ENCODE measurements around the gene EDEM1. TPM values are rescaled to one million over a fixed set of nuclear protein-coding genes. Genes with fewer than 3 reads are reported as not detected.

The EDEM1 gene
- total and polyA plus RNA-seq, 2 donors (not counting 1 experiment from before 2014, with no cell fraction given), result 58.3 to 167 TPM

DNA sequence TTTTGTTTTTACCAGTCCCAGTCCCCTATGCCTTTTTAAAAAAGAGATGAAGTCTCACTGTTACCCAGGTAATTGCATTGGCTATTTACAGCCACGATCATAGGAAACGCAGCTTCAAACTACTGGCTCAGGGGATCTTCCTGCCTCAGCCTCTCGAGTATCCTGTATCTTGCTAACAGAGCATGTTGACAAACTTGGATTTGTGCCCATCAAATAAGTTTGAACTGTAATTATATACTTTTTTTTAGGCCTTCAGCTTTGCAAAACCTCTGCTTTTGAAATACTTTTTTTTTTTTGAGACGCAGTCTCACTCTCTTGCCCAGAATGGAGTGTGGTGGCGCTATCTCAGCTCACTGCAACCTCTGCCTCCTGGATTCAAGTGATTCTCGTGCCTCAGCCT is 3.0 kb upstream of the EDEM1 start:
- intact Hi-C loops (cut with micrococcal nuclease), result no loop called here
- WGBS (ENCODE audit: insufficient coverage), result 47% methylated on average over 5 of the region's 6 CpGs
- Histone ChIP-seq H3K27ac (ENCODE audit: low read length in 2 of 2) (peak overlapping the region; percentile 32 to 80), H3K4me3 (ENCODE audit: control extremely low read depth in 1 of 5, extremely low read depth in 1 of 5, insufficient read depth in 1 of 5, low read depth in 2 of 5, low read length in 4 of 5) (no peak overlapping the region), H3K4me1 (ENCODE audit: control insufficient read depth in 2 of 2, insufficient read depth in 2 of 2, low read length in 2 of 2) (peaks cover 72 to 75% of the 10 kb centered on the region in 2 donors), H3K9ac (ENCODE audit: low read length) (no peak overlapping the region), H2AFZ (ENCODE audit: insufficient read depth, low read depth, low read length, poor library complexity, severe bottlenecking) (no peak overlapping the region), H3K36me3 (replicated peaks in 1 of 2; ENCODE audit: control extremely low read depth in 1 of 2, control insufficient read depth in 1 of 2, extremely low read depth in 1 of 2, insufficient read depth in 2 of 2, low read length in 1 of 2) (no peaks in the 10 kb centered on the region), H3K4me2 (replicated peaks; ENCODE audit: low read depth, low read length, poor library complexity, severe bottlenecking) (peak overlapping the region; percentile 7), H3K79me2 (ENCODE audit: control insufficient read depth, insufficient read depth, low read length) (peaks cover 49% of the 10 kb centered on the region), H4K20me1 (ENCODE audit: control insufficient read depth, insufficient read depth, low read length, poor library complexity, severe bottlenecking) (peaks cover 4% of the 10 kb centered on the region), H3K9me3 (ENCODE audit: control extremely low read depth in 1 of 3, control insufficient read depth in 2 of 3, insufficient read depth in 1 of 3, low read length in 2 of 3) (peaks cover 0 to 4% (median 0%) of the 10 kb centered on the region in 3 donors), H3K27me3 (replicated peaks in 1 of 4; ENCODE audit: control extremely low read depth in 1 of 4, control insufficient read depth in 3 of 4, insufficient read depth in 4 of 4, low read length in 3 of 4) (no peaks in the 10 kb centered on the region)
- CTCF ChIA-PET, result interaction anchor here (0.7 to 1.3 kb wide), 2 partner anchors 12 to 60 kb away, joined by 3 to 4 read pairs; no protein-coding TSS in a partner anchor
- H3K27ac Mint-ChIP-seq, result peak overlapping the region; percentile 73
- peaks cover 75% of the 10 kb centered on the region for H3K4me1 Mint-ChIP-seq
- POLR2A ChIA-PET, result interaction anchor here (0.7 to 1.8 kb wide), 3 partner anchors 10 to 49 kb away, joined by 3 to 6 read pairs (median 3); no protein-coding TSS in a partner anchor
- ATAC-seq (ENCODE audit: low read depth) (no peak), DNase-seq (no peak)
- H3K27me3 Mint-ChIP-seq, result no peaks in the 10 kb centered on the region
- no peak for TF ChIP-seq EZH2 (IDR thresholded peaks at IDR 0.05; ENCODE audit: borderline replicate concordance, insufficient read depth, low read depth, low read length, poor library complexity, severe bottlenecking)
- TF ChIP-seq, protein P1, sequence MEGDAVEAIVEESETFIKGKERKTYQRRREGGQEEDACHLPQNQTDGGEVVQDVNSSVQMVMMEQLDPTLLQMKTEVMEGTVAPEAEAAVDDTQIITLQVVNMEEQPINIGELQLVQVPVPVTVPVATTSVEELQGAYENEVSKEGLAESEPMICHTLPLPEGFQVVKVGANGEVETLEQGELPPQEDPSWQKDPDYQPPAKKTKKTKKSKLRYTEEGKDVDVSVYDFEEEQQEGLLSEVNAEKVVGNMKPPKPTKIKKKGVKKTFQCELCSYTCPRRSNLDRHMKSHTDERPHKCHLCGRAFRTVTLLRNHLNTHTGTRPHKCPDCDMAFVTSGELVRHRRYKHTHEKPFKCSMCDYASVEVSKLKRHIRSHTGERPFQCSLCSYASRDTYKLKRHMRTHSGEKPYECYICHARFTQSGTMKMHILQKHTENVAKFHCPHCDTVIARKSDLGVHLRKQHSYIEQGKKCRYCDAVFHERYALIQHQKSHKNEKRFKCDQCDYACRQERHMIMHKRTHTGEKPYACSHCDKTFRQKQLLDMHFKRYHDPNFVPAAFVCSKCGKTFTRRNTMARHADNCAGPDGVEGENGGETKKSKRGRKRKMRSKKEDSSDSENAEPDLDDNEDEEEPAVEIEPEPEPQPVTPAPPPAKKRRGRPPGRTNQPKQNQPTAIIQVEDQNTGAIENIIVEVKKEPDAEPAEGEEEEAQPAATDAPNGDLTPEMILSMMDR (IDR thresholded peaks at IDR 0.05), result no peak
- H3K4me3 Mint-ChIP-seq, result no peak overlapping the region
- H3K9me3 Mint-ChIP-seq (ENCODE audit: insufficient read depth), result no peaks in the 10 kb centered on the region

DNA sequence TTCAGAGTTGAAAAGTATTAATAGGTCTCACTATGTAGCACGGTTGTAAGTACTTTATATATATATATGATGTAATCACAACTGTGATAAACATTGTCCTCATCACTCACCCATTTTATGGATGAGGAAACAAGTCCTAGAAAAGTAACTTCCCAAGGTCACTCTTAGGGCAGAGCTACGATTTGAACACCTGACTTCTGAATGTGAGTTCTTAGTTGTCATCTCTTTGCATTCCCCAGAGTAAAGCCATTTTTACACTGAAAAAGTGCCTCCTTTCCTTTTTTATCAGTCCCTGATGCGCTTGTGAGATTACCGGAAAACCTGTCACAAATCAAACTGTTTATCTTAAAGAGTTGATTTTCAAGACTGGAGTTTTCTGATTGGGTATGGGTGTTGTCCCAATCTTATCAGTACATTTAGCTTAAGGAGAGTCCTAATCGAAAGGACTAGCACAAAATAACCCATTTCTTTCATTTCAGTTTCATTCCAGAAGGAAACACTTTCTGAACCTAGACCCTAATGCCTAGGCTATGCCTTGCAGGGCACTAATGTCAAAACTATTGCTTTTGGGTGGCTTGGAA is 2.3 kb upstream of the EDEM1 start:
- POLR2A ChIA-PET, result interaction anchor here (0.7 to 4.9 kb wide), 4 partner anchors 9 to 48 kb away, joined by 3 to 58 read pairs (median 4); no protein-coding TSS in a partner anchor
- no peak for TF ChIP-seq EZH2 (IDR thresholded peaks at IDR 0.05; ENCODE audit: borderline replicate concordance, insufficient read depth, low read depth, low read length, poor library complexity, severe bottlenecking)
- TF ChIP-seq, protein P1 (IDR thresholded peaks at IDR 0.05), result no peak
- Histone ChIP-seq H3K79me2 (ENCODE audit: control insufficient read depth, insufficient read depth, low read length) (peaks cover 55% of the 10 kb centered on the region), H3K27ac (ENCODE audit: low read length in 2 of 2) (peak overlapping the region; percentile 32 to 80), H3K4me2 (replicated peaks; ENCODE audit: low read depth, low read length, poor library complexity, severe bottlenecking) (peak overlapping the region; percentile 93), H3K4me3 (ENCODE audit: control extremely low read depth in 1 of 5, extremely low read depth in 1 of 5, insufficient read depth in 1 of 5, low read depth in 2 of 5, low read length in 4 of 5) (no peak overlapping the region), H3K9ac (ENCODE audit: low read length) (peak overlapping the region; percentile 14), H3K27me3 (replicated peaks in 1 of 4; ENCODE audit: control extremely low read depth in 1 of 4, control insufficient read depth in 3 of 4, insufficient read depth in 4 of 4, low read length in 3 of 4) (no peaks in the 10 kb centered on the region), H2AFZ (ENCODE audit: insufficient read depth, low read depth, low read length, poor library complexity, severe bottlenecking) (no peak overlapping the region), H3K36me3 (replicated peaks in 1 of 2; ENCODE audit: control extremely low read depth in 1 of 2, control insufficient read depth in 1 of 2, extremely low read depth in 1 of 2, insufficient read depth in 2 of 2, low read length in 1 of 2) (no peaks in the 10 kb centered on the region), H4K20me1 (ENCODE audit: control insufficient read depth, insufficient read depth, low read length, poor library complexity, severe bottlenecking) (peaks cover 4% of the 10 kb centered on the region), H3K4me1 (ENCODE audit: control insufficient read depth in 2 of 2, insufficient read depth in 2 of 2, low read length in 2 of 2) (peaks cover 71 to 73% of the 10 kb centered on the region in 2 donors), H3K9me3 (ENCODE audit: control extremely low read depth in 1 of 3, control insufficient read depth in 2 of 3, insufficient read depth in 1 of 3, low read length in 2 of 3) (peaks cover 0 to 4% (median 0%) of the 10 kb centered on the region in 3 donors)
- Mint-ChIP-seq H3K4me3 (peak overlapping the region; percentile 29), H3K27me3 (no peaks in the 10 kb centered on the region), H3K9me3 (ENCODE audit: insufficient read depth) (no peaks in the 10 kb centered on the region), H3K4me1 (peaks cover 74% of the 10 kb centered on the region), H3K27ac (peak overlapping the region; percentile 51)
- CTCF ChIA-PET, result interaction anchor here (1.3 to 3.5 kb wide), 2 partner anchors 13 to 49 kb away, joined by 4 to 17 read pairs; no protein-coding TSS in a partner anchor
- peak; percentile 31 for DNase-seq
- no peak for ATAC-seq (ENCODE audit: low read depth)
- intact Hi-C loops (cut with micrococcal nuclease), result loop anchor here (5.0 kb wide), 3 partner anchors 203 to 883 kb away; partner anchors contain the start of genes ITPR1 and SETMAR
- WGBS (ENCODE audit: insufficient coverage), result 0% methylated on average over 1 of the region's 5 CpGs

Measured in B cell (primary cell).